Measurements from ENCODE around the gene USF1.

- TF ChIP-seq CTCF (IDR thresholded peaks at IDR 0.05) (no peak), ZFX (IDR thresholded peaks at IDR 0.05; ENCODE audit: borderline replicate concordance) (no peak)
Measured at GRCh38 chr1:161044535-161044907, 1.3 kb downstream of the USF1 start.
